ENCODE results near the gene ACBD6. TPM values are rescaled to one million over a fixed set of nuclear protein-coding genes. Genes with fewer than 3 reads are reported as not detected.

ACBD6 gene
- total and polyA plus RNA-seq, 11 donors: 18.6 to 35.8 (median 21.8) TPM

DNA sequence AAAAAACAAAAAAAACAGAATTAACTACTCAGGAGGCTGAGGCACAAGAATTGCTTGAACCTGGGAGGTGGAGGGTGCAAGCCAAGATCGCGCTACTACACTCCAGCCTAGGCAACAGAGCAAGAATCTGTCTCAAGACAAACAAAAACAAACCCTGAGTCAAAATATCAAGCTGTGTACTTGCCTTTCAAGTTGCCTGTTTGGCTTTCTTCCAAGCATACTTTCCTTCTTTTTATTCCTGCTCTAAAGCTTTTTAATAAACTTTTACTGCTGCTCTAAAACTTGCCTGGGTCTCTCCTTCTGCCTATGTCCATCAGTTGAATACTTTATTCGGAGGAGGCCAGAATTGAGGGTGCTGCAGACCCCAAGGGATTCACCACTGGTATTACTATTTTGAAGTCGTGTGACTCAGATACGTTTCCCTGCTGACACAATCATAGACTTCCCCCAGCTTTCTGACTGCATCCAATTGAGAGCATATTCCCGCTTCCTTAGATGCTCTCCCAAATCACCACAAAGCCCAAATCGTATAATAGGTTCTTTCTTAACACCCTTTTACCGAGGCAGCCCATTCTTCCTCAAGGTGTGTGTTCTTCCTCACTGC, 3.5 kb upstream of the ACBD6 start:
- peaks cover 0 to 3% (median 0%) of the 10 kb centered on the region in 12 donors for H3K9me3 ChIP-seq
- ATAC-seq (no peak), DNase-seq (no peak)
- H3K27ac ChIP-seq: no peak overlapping the region
- TF ChIP-seq POLR2A (IDR thresholded peaks at IDR 0.05): no peak
- TF ChIP-seq, protein P1, sequence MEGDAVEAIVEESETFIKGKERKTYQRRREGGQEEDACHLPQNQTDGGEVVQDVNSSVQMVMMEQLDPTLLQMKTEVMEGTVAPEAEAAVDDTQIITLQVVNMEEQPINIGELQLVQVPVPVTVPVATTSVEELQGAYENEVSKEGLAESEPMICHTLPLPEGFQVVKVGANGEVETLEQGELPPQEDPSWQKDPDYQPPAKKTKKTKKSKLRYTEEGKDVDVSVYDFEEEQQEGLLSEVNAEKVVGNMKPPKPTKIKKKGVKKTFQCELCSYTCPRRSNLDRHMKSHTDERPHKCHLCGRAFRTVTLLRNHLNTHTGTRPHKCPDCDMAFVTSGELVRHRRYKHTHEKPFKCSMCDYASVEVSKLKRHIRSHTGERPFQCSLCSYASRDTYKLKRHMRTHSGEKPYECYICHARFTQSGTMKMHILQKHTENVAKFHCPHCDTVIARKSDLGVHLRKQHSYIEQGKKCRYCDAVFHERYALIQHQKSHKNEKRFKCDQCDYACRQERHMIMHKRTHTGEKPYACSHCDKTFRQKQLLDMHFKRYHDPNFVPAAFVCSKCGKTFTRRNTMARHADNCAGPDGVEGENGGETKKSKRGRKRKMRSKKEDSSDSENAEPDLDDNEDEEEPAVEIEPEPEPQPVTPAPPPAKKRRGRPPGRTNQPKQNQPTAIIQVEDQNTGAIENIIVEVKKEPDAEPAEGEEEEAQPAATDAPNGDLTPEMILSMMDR (IDR thresholded peaks at IDR 0.05): no peak
- intact Hi-C loops (cut with DNase I): loop anchor here in 3 of 10 donors (10.0 kb wide), 3 partner anchors 519 to 659 kb away; partner anchors contain the start of genes MR1 (in 1 of the 3) and STX6 (in 1 of the 3)
- H3K4me1 ChIP-seq: peaks cover 0 to 18% (median 13%) of the 10 kb centered on the region in 12 donors
- no peaks in the 10 kb centered on the region for H3K27me3 ChIP-seq
- H3K4me3 ChIP-seq: no peak overlapping the region
- no peaks in the 10 kb centered on the region for H3K36me3 ChIP-seq
- WGBS, 4 donors: 68 to 78% (median 71%) methylated on average over 8 of the region's 8 CpGs

DNA sequence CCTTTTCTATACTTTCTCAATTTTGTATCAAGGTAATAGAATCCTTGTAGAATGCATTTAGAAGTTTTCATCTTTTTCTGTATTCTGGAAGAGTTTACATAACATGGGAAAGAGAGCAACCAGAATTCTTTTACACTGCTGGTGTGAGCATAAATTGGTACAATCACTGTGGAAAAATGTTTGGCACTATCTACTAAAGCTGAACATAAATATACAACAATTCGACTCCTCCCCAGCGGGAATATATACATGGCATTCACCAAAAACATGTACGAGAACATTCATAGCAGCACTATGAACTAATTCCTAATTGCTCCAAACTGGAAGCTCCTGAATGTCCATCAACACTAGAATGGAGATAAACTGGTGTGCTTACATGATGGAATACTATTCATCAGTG, 1.8 kb upstream of the ACBD6 start:
- intact Hi-C loops (cut with DNase I): loop anchor here in 3 of 10 donors (5.0 to 10.0 kb wide), 4 partner anchors 521 to 661 kb away; partner anchors contain the start of genes MR1 (in 1 of the 3) and STX6 (in 1 of the 3)
- WGBS, 4 donors: 93 to 97% (median 95%) methylated on average over 3 of the region's 3 CpGs

DNA sequence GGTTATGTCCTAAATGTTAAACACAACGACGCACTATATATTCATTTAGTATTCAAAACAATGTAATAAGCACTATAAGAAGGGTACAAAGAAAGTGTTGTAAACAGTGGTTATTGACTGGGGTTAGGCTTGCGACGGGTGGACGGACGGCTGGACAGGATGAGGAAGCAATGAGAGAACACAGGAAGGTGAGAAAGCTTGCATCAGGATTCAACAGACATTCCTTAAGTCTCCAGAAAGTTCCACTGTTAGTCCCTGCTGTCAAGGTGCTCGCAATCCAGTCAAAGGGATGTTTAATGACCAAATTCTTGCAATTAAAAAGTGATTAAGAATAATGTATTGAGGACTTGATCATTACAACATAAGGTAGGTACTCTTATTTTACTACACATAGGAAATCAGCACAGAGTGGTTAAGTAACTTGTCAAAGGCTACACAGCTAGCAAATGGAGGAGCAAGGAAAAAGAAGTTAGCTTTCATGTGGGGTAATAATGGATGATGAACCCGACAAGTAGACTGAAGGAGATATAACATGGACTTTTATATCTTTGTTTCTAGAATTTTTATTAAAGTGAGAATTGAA, 994 bp upstream of the ACBD6 start:
- peak in 1 of 4 donors; percentile 9 for ATAC-seq
- Histone ChIP-seq H3K36me3 (peaks cover 0 to 6% (median 0%) of the 10 kb centered on the region in 9 donors), H3K27ac (peak overlapping the region; percentile 84 to 95 (median 92)), H3K27me3 (no peaks in the 10 kb centered on the region), H3K9me3 (no peaks in the 10 kb centered on the region), H3K4me1 (peaks cover 0 to 31% (median 15%) of the 10 kb centered on the region in 12 donors), H3K4me3 (peak overlapping the region; percentile 75 to 95 (median 90))
- WGBS, 4 donors: 28 to 42% (median 37%) methylated on average over 8 of the region's 8 CpGs
- TF ChIP-seq, protein P1 (IDR thresholded peaks at IDR 0.05): no peak
- no peak for TF ChIP-seq POLR2A (IDR thresholded peaks at IDR 0.05)
- DNase-seq: no peak
- intact Hi-C loops (cut with DNase I): loop anchor here in 3 of 10 donors (5.0 to 10.0 kb wide), 4 partner anchors 521 to 661 kb away; partner anchors contain the start of genes MR1 (in 1 of the 3) and STX6 (in 1 of the 3)

More for the DNA sequence above, 1.8 kb upstream of the ACBD6 start:
- Histone ChIP-seq H3K4me3 (no peak overlapping the region), H3K27ac (no peak overlapping the region), H3K4me1 (peaks cover 0 to 28% (median 15%) of the 10 kb centered on the region in 12 donors), H3K36me3 (no peaks in the 10 kb centered on the region), H3K9me3 (peaks cover 0 to 2% (median 0%) of the 10 kb centered on the region in 12 donors), H3K27me3 (no peaks in the 10 kb centered on the region)
- TF ChIP-seq, protein P1 (IDR thresholded peaks at IDR 0.05): no peak
- TF ChIP-seq POLR2A (IDR thresholded peaks at IDR 0.05): no peak
- DNase-seq (no peak), ATAC-seq (no peak)

DNA sequence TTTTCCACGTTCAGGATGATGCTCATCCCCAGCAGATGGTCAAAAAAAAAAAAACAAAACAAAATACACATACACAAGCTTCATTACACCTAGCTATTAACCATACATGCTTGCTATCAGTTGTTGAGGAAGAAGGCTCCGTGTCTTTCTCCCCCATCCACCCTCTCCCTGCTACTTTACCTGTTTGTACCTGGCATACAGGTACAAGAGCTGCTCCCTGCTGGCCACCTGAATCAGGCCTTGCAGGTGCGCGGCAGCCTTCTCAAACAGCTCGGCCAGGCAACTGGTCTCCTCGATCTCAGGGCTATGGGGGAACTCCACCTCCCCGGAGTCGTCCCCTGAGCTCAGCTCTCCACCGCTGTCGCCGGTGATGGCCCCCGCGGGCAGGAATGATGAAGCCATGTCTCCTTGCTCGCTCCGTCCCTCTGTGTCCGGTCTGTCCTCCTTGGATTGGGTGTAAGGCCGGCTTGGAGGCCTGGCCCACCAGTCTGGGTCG, 464 bp downstream of the ACBD6 start:
- Histone ChIP-seq H3K9me3 (no peaks in the 10 kb centered on the region), H3K4me3 (peak overlapping the region; percentile 75 to 95 (median 90)), H3K27me3 (no peaks in the 10 kb centered on the region), H3K27ac (peak overlapping the region; percentile 84 to 95 (median 92)), H3K4me1 (peaks cover 0 to 32% (median 15%) of the 10 kb centered on the region in 12 donors), H3K36me3 (peaks cover 0 to 10% (median 0%) of the 10 kb centered on the region in 9 donors)
- no peak for TF ChIP-seq POLR2A (IDR thresholded peaks at IDR 0.05)
- TF ChIP-seq, protein P1 (IDR thresholded peaks at IDR 0.05): no peak
- intact Hi-C loops (cut with DNase I): loop anchor here in 3 of 10 donors (5.0 to 10.0 kb wide), 4 partner anchors 523 to 663 kb away; partner anchors contain the start of genes MR1 (in 1 of the 3) and STX6 (in 1 of the 3)
- DNase-seq (no peak), ATAC-seq (peak in 1 of 4 donors; percentile 28)
- 0 to 2% (median 1%) methylated on average over 12 to 18 of the region's 18 CpGs for WGBS, 4 donors
